ENCODE results near the gene CDH3.

- TF ChIP-seq POLR2A (IDR thresholded peaks at IDR 0.05; ENCODE audit: low read length): no peak
- TF ChIP-seq GATA1 (IDR thresholded peaks at IDR 0.05; ENCODE audit: low read depth, low read length): no peak
Observed at GRCh38 chr16:68612996-68613395, 32.1 kb upstream of the CDH3 start.
